K562 (cell line): ENCODE results near the gene AZU1. TPM values are rescaled to one million over a fixed set of nuclear protein-coding genes. Genes with fewer than 3 reads are reported as not detected.
A peak's percentile ranks its signal among the peaks of the same experiment; 100 is the strongest.

Experiments
- ATAC-seq: fragments of 200-7000 bp; cut with Tn5 transposase; 3 replicates; pipeline ENCODE4 v1.9.1; 2020; ENCODE audit warnings: moderate library complexity
- BruUV-seq: library from RNA; stranded (reverse); fragments of 400-500 nt; replicated peaks from 2 replicates; lab custom pipeline; 2021; lab: Mats Ljungman, UMichigan
- CTCF ChIA-PET: fragments of 300-600 bp; formaldehyde crosslinking; extraction: SDS; loops from one replicate; lab custom pipeline; 2021; ENCODE audit warnings: low intra/inter-chr PET ratio; lab: Yijun Ruan, JAX
- POLR2A ChIA-PET: fragments of 300-600, 350-650 bp; sonication (Branson Sonifier 250); formaldehyde crosslinking; extraction: SDS; loops from one replicate; lab custom pipeline; 2021; ENCODE audit warnings: antibody characterized with exemption, inconsistent platforms; lab: Yijun Ruan, JAX
- DNase-seq, 4 experiments: peaks; one replicate each; pipeline versions ENCODE4 v3.0.0 to v3.0.0-alpha.2; 2011 to 2018; ENCODE audit warnings: low spot score in 3 of 4, mixed read lengths in 3 of 4; ENCODE audit errors: extremely low read depth in 1 of 4
- FAIRE-seq: peaks from 2 replicates; lab custom pipeline; 2011; peaks lifted over from hg19 to GRCh38; lab: Jason Lieb, UNC
- H2AFZ ChIP-seq: 2 replicates; pipeline ENCODE4 v1.6.0; 2011; ENCODE audit warnings: low read depth, low read length, control low read depth, inconsistent platforms
- H3K27ac ChIP-seq: fragments of 200-600 bp; 3 replicates; pipeline ENCODE4 v1.8.0; 2011; ENCODE audit warnings: low read depth, mild to moderate bottlenecking, control low read depth, inconsistent platforms, low read length, moderate library complexity, mixed read lengths; ENCODE audit errors: extremely low read depth
- H3K27me3 ChIP-seq, 2 experiments: fragments of 300-600 bp in 1 of 2; 2 replicates in 1 of 2; 3 replicates in 1 of 2; pipeline versions ENCODE4 v1.6.0 to v1.8.0; 2011; ENCODE audit warnings: inconsistent platforms in 2 of 2, low read length in 2 of 2, mild to moderate bottlenecking in 1 of 2, mixed read lengths in 1 of 2, moderate library complexity in 1 of 2; ENCODE audit not compliant: control insufficient read depth in 2 of 2, insufficient read depth in 2 of 2
- H3K36me3 ChIP-seq: fragments of 300-600 bp; 3 replicates; pipeline ENCODE4 v1.8.0; 2011; ENCODE audit warnings: mild to moderate bottlenecking, low read length, inconsistent platforms; ENCODE audit not compliant: control insufficient read depth, insufficient read depth
- H3K4me1 ChIP-seq, 2 experiments: fragments of 200-600 bp in 1 of 2; replicated peaks in 1 of 2; 2 replicates in 1 of 2; 3 replicates in 1 of 2; pipeline versions ENCODE4 v1.5.1 to v1.8.0; 2011; ENCODE audit warnings: inconsistent platforms in 2 of 2, low read length in 2 of 2, mild to moderate bottlenecking in 1 of 2, mixed read lengths in 1 of 2, moderate library complexity in 1 of 2; ENCODE audit not compliant: control insufficient read depth in 2 of 2, insufficient read depth in 2 of 2
- H3K4me2 ChIP-seq: 2 replicates; pipeline ENCODE4 v1.6.1; 2011; ENCODE audit warnings: low read length, control low read depth, inconsistent platforms, mixed read lengths; ENCODE audit not compliant: insufficient read depth
- H3K4me3 ChIP-seq: fragments of 200-600 bp; sonication (generic), shearing (Covaris generic); 2 replicates; pipeline ENCODE4 v1.5.1; 2016; ENCODE audit warnings: control low read depth, inconsistent platforms
- H3K79me2 ChIP-seq: fragments of 200-600 bp; 3 replicates; pipeline ENCODE4 v1.8.0; 2011; ENCODE audit warnings: low read length, inconsistent platforms; ENCODE audit not compliant: control insufficient read depth, insufficient read depth
- H3K9ac ChIP-seq, 2 experiments: 2 replicates each; pipeline versions ENCODE4 v1.6.0 to v1.6.1; 2011; ENCODE audit warnings: low read depth in 2 of 2, low read length in 2 of 2, control low read depth in 1 of 2, inconsistent platforms in 1 of 2, mild to moderate bottlenecking in 1 of 2, mixed read lengths in 1 of 2; ENCODE audit not compliant: insufficient read depth in 1 of 2
- H3K9me1 ChIP-seq: one replicate; pipeline ENCODE4 v1.6.0; 2011; ENCODE audit warnings: inconsistent platforms, mild to moderate bottlenecking, low read length, moderate library complexity; ENCODE audit not compliant: control insufficient read depth, insufficient read depth
- H3K9me3 ChIP-seq: replicated peaks from 2 replicates; pipeline ENCODE4 v1.5.1; 2011; ENCODE audit warnings: low read depth, low read length, inconsistent platforms; ENCODE audit not compliant: control insufficient read depth, insufficient read depth
- H4K20me1 ChIP-seq: replicated peaks from 2 replicates; pipeline ENCODE4 v1.6.1; 2011; ENCODE audit warnings: low read length, inconsistent platforms, mixed read lengths; ENCODE audit not compliant: control insufficient read depth, insufficient read depth
- ATF1 ChIP-seq, 2 experiments: fragments of 450-650 bp in 1 of 2; IDR thresholded peaks; 2 replicates each; pipeline ENCODE4 v1.6.1; 2016; ENCODE audit warnings: missing compliant biosample characterization in 1 of 2, missing genetic modification characterization in 1 of 2
- FOXA1 ChIP-seq: fragments of 450-650 bp; IDR thresholded peaks from 2 replicates; pipeline ENCODE4 v1.6.1; 2016; ENCODE audit warnings: mild to moderate bottlenecking, borderline replicate concordance
- HMBOX1 ChIP-seq: sonication (generic); IDR thresholded peaks from 2 replicates; pipeline ENCODE4 v1.6.1; 2016
- ID3 ChIP-seq, 2 experiments: fragments of 250-450 bp in 1 of 2; fragments of 450-650 bp in 1 of 2; sonication (Bioruptor Pico) in 1 of 2; IDR thresholded peaks; 2 replicates each; pipeline versions ENCODE4 v1.6.1 to v1.8.0; 2016 to 2021; ENCODE audit warnings: mild to moderate bottlenecking in 2 of 2, moderate library complexity in 2 of 2, missing compliant biosample characterization in 1 of 2, missing genetic modification characterization in 1 of 2
- MAFK ChIP-seq: IDR thresholded peaks from 2 replicates; pipeline ENCODE4 v1.6.1; 2011; ENCODE audit warnings: low read length, improper control_type of control experiment
- RAD21 ChIP-seq, 2 experiments: fragments of 250-450 bp in 1 of 2; fragments of 450-650 bp in 1 of 2; sonication (Bioruptor Pico) in 1 of 2; formaldehyde crosslinking in 1 of 2; IDR thresholded peaks in 1 of 2; conservative IDR thresholded peaks in 1 of 2; 2 replicates each; pipeline versions ENCODE4 v1.4.0 to v1.8.0; 2020 to 2022; ENCODE audit warnings: mild to moderate bottlenecking in 2 of 2, moderate library complexity in 1 of 2
- SP1 ChIP-seq: sonication (generic); formaldehyde crosslinking; IDR thresholded peaks from 2 replicates; pipeline ENCODE4 v1.8.1; 2022; ENCODE audit warnings: mild to moderate bottlenecking, missing genetic modification reagents
- whole genome bisulfite sequencing: fragments of 100-300 bp; shearing (Covaris generic); methylation state at CpG from one replicate; pipeline ENCODE4 v1.1.6; 2016; ENCODE audit warnings: low coverage, mixed read lengths; ENCODE audit not compliant: insufficient coverage; ENCODE audit errors: missing lambda C conversion rate; 5-methylcytosine and 5-hydroxymethylcytosine counted together
- in situ Hi-C: fragments of 300-500 bp; cut with MboI; formaldehyde crosslinking; loops from 4 replicates; pipeline ENCODE4 v1.15.0; 2018; ENCODE audit warnings: inconsistent platforms, mixed read lengths
- intact Hi-C: fragments of 100-400 bp; cut with micrococcal nuclease; formaldehyde crosslinking; loops from 2 replicates; pipeline ENCODE4 v1.14.2; 2022
- polyA plus RNA-seq, 8 experiments: library from polyadenylated mRNA; depleted of rRNA in 4 of 8; stranded (reverse) in 5 of 8; unstranded in 3 of 8; fragments of >200 nt; fragmentation: Nextera tagmentation in 2 of 8; fragmentation: Illumina TruSeq in 1 of 8; extraction: Ambion mirVana in 2 of 8; extraction: Trizol in 1 of 8; gene quantifications; 2 replicates each; pipeline versions ENCODE4 v1.2.1 to v1.2.3, GENCODE V29; 2011 to 2014; ENCODE audit warnings: inconsistent platforms in 1 of 8, missing spikeins in 1 of 8
- total RNA-seq, 7 experiments: library from RNA; depleted of rRNA in 6 of 7; stranded (reverse); fragments of >200 nt in 6 of 7; fragmentation: Illumina TruSeq in 2 of 7; extraction: Trizol in 2 of 7; gene quantifications; 2 replicates each; pipeline versions ENCODE4 v1.2.1 to v1.2.3, GENCODE V29; 2011 to 2021; ENCODE audit warnings: low replicate concordance in 1 of 7
- TF ChIP-seq, protein P1 (sequence below): IDR thresholded peaks from 3 replicates; pipeline ENCODE4 v1.6.1; 2011; ENCODE audit warnings: borderline replicate concordance, mild to moderate bottlenecking, moderate library complexity; ENCODE audit not compliant: insufficient read length; ENCODE audit errors: extremely low read depth
- TF ChIP-seq, protein P2 (sequence below): sonication (generic); formaldehyde crosslinking; IDR thresholded peaks from 2 replicates; pipeline ENCODE4 v1.8.0; 2022; ENCODE audit warnings: missing genetic modification reagents, mild to moderate bottlenecking, moderate library complexity, borderline replicate concordance

The AZU1 gene
- total and polyA plus RNA-seq, 9 of the 15 experiments (the other 6 are each of a cell fraction or from before 2014, with no cell fraction given), result 0.29 to 1.9 (median 0.59) TPM; not detected in 3

GRCh38 chr19:858868-859843 is 31.5 kb downstream of the AZU1 start, which contains the start of gene CFD:
CFD (plus strand) TSS chr19:859664; CDS start chr19:859690, 26 bp downstream.
- Histone ChIP-seq H3K4me1 (peaks cover 24 to 66% of the 10 kb centered on the region in 2 experiments), H2AFZ (peak within 1 kb of the TSS; percentile 91), H3K4me3 (peak within 1 kb of the TSS; percentile 62), H3K9me1 (no peaks in the 10 kb centered on the region), H3K79me2 (peaks cover 11% of the 10 kb centered on the region), H3K27me3 (no peaks in the 10 kb centered on the region), H3K27ac (peak within 1 kb of the TSS; percentile 82), H3K4me2 (peak within 1 kb of the TSS; percentile 81), H3K9me3 (no peaks in the 10 kb centered on the region), H3K9ac (peak within 1 kb of the TSS; percentile 73 to 90), H4K20me1 (no peaks in the 10 kb centered on the region), H3K36me3 (peaks cover 5% of the 10 kb centered on the region; the same call in 1 of the 3 replicates)
- in situ Hi-C loops (loop anchor here (5.0 kb wide), 1 partner anchor 92 kb away; no protein-coding TSS in a partner anchor), intact Hi-C loops (no loop called here)
- FAIRE-seq (peak; percentile 56), ATAC-seq (no peak), DNase-seq (peak in 2 of 4 experiments; percentile 45 to 46)
- WGBS, result 39% methylated on average over 11 of the region's 24 CpGs
- POLR2A ChIA-PET, result interaction anchor here (1.0 kb wide), 1 partner anchor 11 kb away, joined by 3 read pairs; no protein-coding TSS in a partner anchor
- BruUV-seq, result no TSS peak
- CTCF ChIA-PET, result no interaction called here
- TF ChIP-seq MAFK (no peak), ATF1 (CRISPR knock-in tag; IDR thresholded peaks at IDR 0.05) (no peak), ATF1 (tag; IDR thresholded peaks at IDR 0.05) (no peak), HMBOX1 (no peak), SP1 (CRISPR knock-in tag) (0 out of 2 replicates have a peak, but pooled peaks have one; percentile 19), RAD21 (CRISPR knock-in tag; conservative IDR thresholded peaks at IDR 0.05 in 1 of 2, IDR thresholded peaks at IDR 0.05 in 1 of 2) (peak in 1 of 2 experiments; percentile 25; a peak in 1 of 4 replicates), ID3 (CRISPR knock-in tag; IDR thresholded peaks at IDR 0.05) (no peak), ID3 (tag; IDR thresholded peaks at IDR 0.05) (no peak), FOXA1 (no peak)
- TF ChIP-seq, protein P1, sequence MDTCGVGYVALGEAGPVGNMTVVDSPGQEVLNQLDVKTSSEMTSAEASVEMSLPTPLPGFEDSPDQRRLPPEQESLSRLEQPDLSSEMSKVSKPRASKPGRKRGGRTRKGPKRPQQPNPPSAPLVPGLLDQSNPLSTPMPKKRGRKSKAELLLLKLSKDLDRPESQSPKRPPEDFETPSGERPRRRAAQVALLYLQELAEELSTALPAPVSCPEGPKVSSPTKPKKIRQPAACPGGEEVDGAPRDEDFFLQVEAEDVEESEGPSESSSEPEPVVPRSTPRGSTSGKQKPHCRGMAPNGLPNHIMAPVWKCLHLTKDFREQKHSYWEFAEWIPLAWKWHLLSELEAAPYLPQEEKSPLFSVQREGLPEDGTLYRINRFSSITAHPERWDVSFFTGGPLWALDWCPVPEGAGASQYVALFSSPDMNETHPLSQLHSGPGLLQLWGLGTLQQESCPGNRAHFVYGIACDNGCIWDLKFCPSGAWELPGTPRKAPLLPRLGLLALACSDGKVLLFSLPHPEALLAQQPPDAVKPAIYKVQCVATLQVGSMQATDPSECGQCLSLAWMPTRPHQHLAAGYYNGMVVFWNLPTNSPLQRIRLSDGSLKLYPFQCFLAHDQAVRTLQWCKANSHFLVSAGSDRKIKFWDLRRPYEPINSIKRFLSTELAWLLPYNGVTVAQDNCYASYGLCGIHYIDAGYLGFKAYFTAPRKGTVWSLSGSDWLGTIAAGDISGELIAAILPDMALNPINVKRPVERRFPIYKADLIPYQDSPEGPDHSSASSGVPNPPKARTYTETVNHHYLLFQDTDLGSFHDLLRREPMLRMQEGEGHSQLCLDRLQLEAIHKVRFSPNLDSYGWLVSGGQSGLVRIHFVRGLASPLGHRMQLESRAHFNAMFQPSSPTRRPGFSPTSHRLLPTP, result no peak
- TF ChIP-seq, protein P2, sequence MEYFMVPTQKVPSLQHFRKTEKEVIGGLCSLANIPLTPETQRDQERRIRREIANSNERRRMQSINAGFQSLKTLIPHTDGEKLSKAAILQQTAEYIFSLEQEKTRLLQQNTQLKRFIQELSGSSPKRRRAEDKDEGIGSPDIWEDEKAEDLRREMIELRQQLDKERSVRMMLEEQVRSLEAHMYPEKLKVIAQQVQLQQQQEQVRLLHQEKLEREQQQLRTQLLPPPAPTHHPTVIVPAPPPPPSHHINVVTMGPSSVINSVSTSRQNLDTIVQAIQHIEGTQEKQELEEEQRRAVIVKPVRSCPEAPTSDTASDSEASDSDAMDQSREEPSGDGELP (CRISPR knock-in tag), result 0 out of 2 replicates have a peak, but pooled peaks have one; percentile 30
